ENCODE measurements around the gene MAP3K2. TPM values are rescaled to one million over a fixed set of nuclear protein-coding genes. Genes with fewer than 3 reads are reported as not detected.

MAP3K2 gene
- total and polyA plus RNA-seq, 4 donors, result 17.7 to 51.0 (median 35.0) TPM

DNA sequence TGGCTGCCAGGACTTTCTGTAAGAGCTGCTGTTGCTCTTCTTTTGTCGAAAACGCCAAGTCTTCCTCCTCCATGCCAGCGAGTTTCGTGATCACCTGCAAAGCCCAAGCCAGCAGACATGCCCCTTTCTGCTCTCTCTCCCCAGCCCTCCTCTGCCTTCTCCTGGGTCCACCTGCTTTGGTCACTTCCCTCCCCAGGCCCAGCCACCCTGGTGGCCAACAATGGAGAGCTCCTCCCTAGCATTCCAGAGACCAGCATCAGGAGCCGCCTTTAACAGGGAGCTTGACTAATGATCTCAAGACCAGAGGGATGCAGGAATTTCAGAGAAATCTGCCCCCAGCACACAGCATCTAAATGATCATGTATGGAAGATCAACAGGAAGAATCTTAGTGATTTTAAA lies 128.4 kb downstream of the MAP3K2 start:
- Histone ChIP-seq H3K4me1 (ENCODE audit: control insufficient read depth, insufficient read depth, low read length) (peaks cover 7% of the 10 kb centered on the region), H3K9me3 (ENCODE audit: control insufficient read depth, insufficient read depth, low read length) (no peaks in the 10 kb centered on the region), H3K4me3 (ENCODE audit: low read depth, low read length) (no peak overlapping the region), H3K27ac (ENCODE audit: low read depth, low read length) (no peak overlapping the region), H3K27me3 (ENCODE audit: control insufficient read depth, insufficient read depth, low read length) (no peaks in the 10 kb centered on the region), H3K36me3 (ENCODE audit: control insufficient read depth, insufficient read depth, low read length) (peaks cover 55% of the 10 kb centered on the region)
- WGBS (ENCODE audit: insufficient coverage), result 98% methylated on average over 4 of the region's 5 CpGs
- DNase-seq (ENCODE audit: low read depth in 4 of 6, low spot score in 6 of 6), result no peak

DNA sequence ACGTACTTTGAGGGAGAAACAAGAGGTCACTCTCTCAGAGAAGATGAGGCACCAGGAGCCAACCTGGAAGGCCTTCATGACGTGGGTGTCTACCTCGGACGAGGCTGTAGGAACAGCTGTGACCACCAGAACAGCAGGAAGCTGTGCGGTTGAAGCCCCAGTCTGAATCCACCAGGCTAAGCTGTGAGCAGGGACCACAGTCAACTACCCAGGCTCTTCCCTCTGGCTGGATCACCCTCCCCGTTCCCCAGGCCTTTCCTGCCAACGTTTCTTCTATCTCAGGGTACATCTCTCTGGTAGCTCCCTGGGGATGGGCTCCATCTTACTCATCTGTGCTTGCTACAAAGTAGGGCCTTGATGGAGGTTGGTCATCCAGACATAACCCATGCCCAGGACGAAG lies 130.9 kb downstream of the MAP3K2 start:
- H3K4me1 ChIP-seq (ENCODE audit: control insufficient read depth, insufficient read depth, low read length), result peaks cover 7% of the 10 kb centered on the region
- no peak overlapping the region for H3K4me3 ChIP-seq (ENCODE audit: low read depth, low read length)
- WGBS (ENCODE audit: insufficient coverage), result 94% methylated on average over 6 of the region's 8 CpGs
- DNase-seq (ENCODE audit: low read depth in 4 of 6, low spot score in 6 of 6), result no peak
- H3K36me3 ChIP-seq (ENCODE audit: control insufficient read depth, insufficient read depth, low read length), result peaks cover 45% of the 10 kb centered on the region
- H3K27ac ChIP-seq (ENCODE audit: low read depth, low read length), result no peak overlapping the region
- H3K27me3 ChIP-seq (ENCODE audit: control insufficient read depth, insufficient read depth, low read length), result no peaks in the 10 kb centered on the region
- no peaks in the 10 kb centered on the region for H3K9me3 ChIP-seq (ENCODE audit: control insufficient read depth, insufficient read depth, low read length)

DNA sequence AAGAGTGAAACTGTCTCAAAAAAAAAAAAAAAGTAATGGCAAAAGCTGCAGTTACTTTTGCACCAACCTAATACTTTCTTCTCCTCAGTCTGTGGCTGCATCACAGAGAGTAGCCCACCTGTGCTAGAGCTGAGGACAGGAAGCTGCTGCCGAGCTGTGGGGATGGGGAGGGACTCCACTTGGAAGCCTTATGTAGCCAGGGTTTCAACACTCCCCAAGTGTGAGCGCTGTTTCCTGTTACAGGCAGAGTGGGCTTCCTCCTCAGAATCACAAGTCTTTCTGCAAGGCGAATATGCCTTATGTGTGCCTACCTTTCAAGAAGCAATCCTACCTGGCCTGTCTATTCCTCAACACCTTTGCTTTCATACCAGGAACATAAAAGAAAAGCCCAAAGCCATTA lies 131.4 kb downstream of the MAP3K2 start:
- peaks cover 45% of the 10 kb centered on the region for H3K36me3 ChIP-seq (ENCODE audit: control insufficient read depth, insufficient read depth, low read length)
- H3K27ac ChIP-seq (ENCODE audit: low read depth, low read length), result no peak overlapping the region

DNA sequence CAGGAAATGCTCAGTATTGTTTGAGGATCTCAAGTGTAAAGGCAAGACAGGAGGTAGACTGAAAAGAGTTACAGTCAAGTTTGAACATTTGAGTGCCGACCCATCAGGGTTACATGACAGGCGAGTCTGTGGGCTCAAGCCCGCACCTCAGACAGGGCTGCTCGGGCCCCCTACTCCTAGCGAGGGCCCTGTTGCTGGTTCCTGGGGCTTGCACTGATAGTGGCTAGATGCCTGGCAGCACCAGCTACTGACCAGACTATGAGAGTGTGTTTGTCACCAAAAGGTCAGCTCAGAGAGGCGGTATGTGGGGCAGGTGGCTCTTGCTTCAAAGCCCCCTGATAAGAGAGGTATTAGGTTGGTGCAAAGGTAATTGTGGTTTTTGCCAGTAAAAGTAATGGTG lies 132.1 kb downstream of the MAP3K2 start:
- peaks cover 42% of the 10 kb centered on the region for H3K36me3 ChIP-seq (ENCODE audit: control insufficient read depth, insufficient read depth, low read length)
- 81% methylated on average over 6 of the region's 6 CpGs for WGBS (ENCODE audit: insufficient coverage)
- no peak for DNase-seq (ENCODE audit: low read depth in 4 of 6, low spot score in 6 of 6)
- no peaks in the 10 kb centered on the region for H3K27me3 ChIP-seq (ENCODE audit: control insufficient read depth, insufficient read depth, low read length)
- no peaks in the 10 kb centered on the region for H3K9me3 ChIP-seq (ENCODE audit: control insufficient read depth, insufficient read depth, low read length)
- peaks cover 7% of the 10 kb centered on the region for H3K4me1 ChIP-seq (ENCODE audit: control insufficient read depth, insufficient read depth, low read length)
- no peak overlapping the region for H3K4me3 ChIP-seq (ENCODE audit: low read depth, low read length)
- peak overlapping the region; percentile 40 for H3K27ac ChIP-seq (ENCODE audit: low read depth, low read length)

More for the DNA sequence above, 131.4 kb downstream of the MAP3K2 start:
- no peak overlapping the region for H3K4me3 ChIP-seq (ENCODE audit: low read depth, low read length)
- no peaks in the 10 kb centered on the region for H3K27me3 ChIP-seq (ENCODE audit: control insufficient read depth, insufficient read depth, low read length)
- DNase-seq (ENCODE audit: low read depth in 4 of 6, low spot score in 6 of 6), result no peak
- no peaks in the 10 kb centered on the region for H3K9me3 ChIP-seq (ENCODE audit: control insufficient read depth, insufficient read depth, low read length)
- WGBS (ENCODE audit: insufficient coverage), result 81% methylated on average over 3 of the region's 3 CpGs
- H3K4me1 ChIP-seq (ENCODE audit: control insufficient read depth, insufficient read depth, low read length), result peaks cover 7% of the 10 kb centered on the region

DNA sequence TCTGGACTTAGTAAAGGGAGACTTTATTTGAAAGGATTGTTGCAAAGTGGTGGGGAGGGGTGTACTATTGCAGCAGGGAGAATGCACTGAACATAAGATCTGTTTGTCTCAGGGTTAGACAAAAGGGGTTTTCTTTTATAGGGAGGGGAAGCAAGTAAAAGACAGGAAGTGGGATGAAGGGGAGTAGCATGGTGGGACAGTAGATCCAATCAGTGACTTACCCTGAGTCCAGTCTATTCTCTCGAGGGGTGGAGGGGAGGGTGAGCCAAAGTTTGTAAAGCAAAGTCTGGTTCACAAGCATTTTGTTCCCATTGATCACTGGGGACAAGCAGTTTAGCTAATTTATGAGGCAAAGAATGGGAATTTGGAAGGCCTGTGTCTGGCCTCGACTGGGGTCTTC lies 132.6 kb downstream of the MAP3K2 start:
- WGBS (ENCODE audit: insufficient coverage), result 11% methylated on average over 1 of the region's 2 CpGs
- Histone ChIP-seq H3K4me1 (ENCODE audit: control insufficient read depth, insufficient read depth, low read length) (peaks cover 7% of the 10 kb centered on the region), H3K9me3 (ENCODE audit: control insufficient read depth, insufficient read depth, low read length) (no peaks in the 10 kb centered on the region), H3K27ac (ENCODE audit: low read depth, low read length) (peak overlapping the region; percentile 40), H3K27me3 (ENCODE audit: control insufficient read depth, insufficient read depth, low read length) (no peaks in the 10 kb centered on the region), H3K4me3 (ENCODE audit: low read depth, low read length) (no peak overlapping the region), H3K36me3 (ENCODE audit: control insufficient read depth, insufficient read depth, low read length) (peaks cover 36% of the 10 kb centered on the region)
- peak in 3 of 6 donors; percentile 4 to 64 (median 32) for DNase-seq (ENCODE audit: low read depth in 4 of 6, low spot score in 6 of 6)

DNA sequence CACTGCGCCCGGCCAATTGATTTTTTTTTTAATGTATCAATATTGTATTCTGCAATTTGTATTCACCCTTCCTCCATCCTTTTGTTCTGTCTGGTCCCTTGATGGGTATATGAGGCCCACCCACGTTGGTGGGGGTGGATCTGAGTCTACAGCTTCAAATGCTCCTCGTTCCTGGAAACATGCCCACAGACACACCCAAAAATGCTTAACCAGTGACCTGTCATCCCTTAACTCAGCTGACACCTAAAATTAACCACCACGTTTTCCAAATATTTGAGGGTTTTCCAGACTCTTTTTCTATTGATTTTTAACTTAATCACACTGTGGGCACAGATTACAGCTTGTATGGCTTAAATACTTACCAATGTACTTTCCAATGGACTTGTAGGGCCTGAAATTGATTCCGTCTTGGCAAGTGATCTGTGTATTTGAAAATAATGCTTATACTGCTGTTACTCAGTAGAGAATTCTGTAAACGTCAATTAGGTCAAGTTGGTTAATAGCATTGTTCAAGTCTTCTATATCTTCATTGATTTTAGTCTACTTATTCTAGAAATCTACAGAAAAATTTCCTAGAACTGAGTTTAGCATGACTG lies 133.3 kb downstream of the MAP3K2 start:
- no peak overlapping the region for H3K4me3 ChIP-seq (ENCODE audit: low read depth, low read length)
- H3K9me3 ChIP-seq (ENCODE audit: control insufficient read depth, insufficient read depth, low read length), result no peaks in the 10 kb centered on the region
- 69% methylated on average over 2 of the region's 7 CpGs for WGBS (ENCODE audit: insufficient coverage)
- no peaks in the 10 kb centered on the region for H3K27me3 ChIP-seq (ENCODE audit: control insufficient read depth, insufficient read depth, low read length)
- peaks cover 29% of the 10 kb centered on the region for H3K36me3 ChIP-seq (ENCODE audit: control insufficient read depth, insufficient read depth, low read length)
- peaks cover 7% of the 10 kb centered on the region for H3K4me1 ChIP-seq (ENCODE audit: control insufficient read depth, insufficient read depth, low read length)
- no peak overlapping the region for H3K27ac ChIP-seq (ENCODE audit: low read depth, low read length)
- DNase-seq (ENCODE audit: low read depth in 4 of 6, low spot score in 6 of 6), result no peak

Small RNA genes within 50 kb of the gene (small RNA-seq; reads per million reads assigned to genes)
- gene MIR4783 (ENCODE audit: low replicate concordance) (0.06 reads per million), gene RNU6-1147P (ENCODE audit: low replicate concordance) (not detected)

Other genes with a start within 250 kb of the MAP3K2 start
- gene CYP27C1, start 167.7 kb downstream of the MAP3K2 start, total RNA-seq, result 1 to 10 TPM; 1.0 to 1.3 TPM
- gene CYP27C1, start 167.7 kb downstream of the MAP3K2 start, polyA plus RNA-seq (ENCODE audit: insufficient read length in 2 of 2), result 1 to 10 TPM; 3.3 to 4.8 TPM
- gene ERCC3, start 93.8 kb downstream of the MAP3K2 start, total RNA-seq, result 10 to 100 TPM; 34.6 to 42.9 TPM
- 10 to 100 TPM; 61.2 to 63.7 TPM for gene ERCC3, start 93.8 kb downstream of the MAP3K2 start, polyA plus RNA-seq (ENCODE audit: insufficient read length in 2 of 2)
- 1 to 10 TPM in 1 of 2 donors, under 1 TPM in 1; 0.99 to 2.5 TPM for gene PROC, start 30.5 kb upstream of the MAP3K2 start, total RNA-seq
- 1 to 10 TPM; 4.8 to 7.0 TPM for gene PROC, start 30.5 kb upstream of the MAP3K2 start, polyA plus RNA-seq (ENCODE audit: insufficient read length in 2 of 2)
- gene IWS1, start 138.5 kb upstream of the MAP3K2 start, total RNA-seq, result 10 to 100 TPM; 36.0 to 53.2 TPM
- gene IWS1, start 138.5 kb upstream of the MAP3K2 start, polyA plus RNA-seq (ENCODE audit: insufficient read length in 2 of 2), result 10 to 100 TPM; 48.3 to 53.5 TPM
- 1 to 10 TPM; 1.8 to 4.3 TPM for gene MYO7B, start 147.7 kb upstream of the MAP3K2 start, total RNA-seq
- gene MYO7B, start 147.7 kb upstream of the MAP3K2 start, polyA plus RNA-seq (ENCODE audit: insufficient read length in 2 of 2), result 10 to 100 TPM; 10.6 to 20.0 TPM

All from spinal cord (tissue), 10 donors.